Calu3 (cell line): Measurements from ENCODE around the gene PITPNM3. TPM values are rescaled to one million over a fixed set of nuclear protein-coding genes. Genes with fewer than 3 reads are reported as not detected.

Experiments
- BruUV-seq: library from RNA; stranded (reverse); fragments of 400-500 nt; replicated peaks from 2 replicates; lab custom pipeline; 2021; lab: Mats Ljungman, UMichigan
- CTCF ChIA-PET: fragments of 300-600 bp; sonication (Branson Sonifier 250); formaldehyde crosslinking; loops from one replicate; lab custom pipeline; 2022; ENCODE audit warnings: antibody characterized with exemption; lab: Charles Lee
- DNase-seq: peaks from one replicate; pipeline ENCODE4 v3.0.0; 2022
- H3K27ac Mint-ChIP-seq: one replicate; pipeline ENCODE4 v1.8.0; 2022; ENCODE audit warnings: mixed read lengths; ENCODE audit not compliant: unreplicated experiment
- H3K27me3 Mint-ChIP-seq: one replicate; pipeline ENCODE4 v1.8.0; 2022; ENCODE audit warnings: mixed read lengths; ENCODE audit not compliant: unreplicated experiment
- H3K36me3 Mint-ChIP-seq: one replicate; pipeline ENCODE4 v1.8.0; 2022; ENCODE audit warnings: mild to moderate bottlenecking, moderate library complexity, mixed read lengths; ENCODE audit not compliant: insufficient read depth, unreplicated experiment
- H3K4me1 Mint-ChIP-seq: one replicate; pipeline ENCODE4 v1.8.0; 2022; ENCODE audit warnings: mild to moderate bottlenecking, low read depth, mixed read lengths; ENCODE audit not compliant: unreplicated experiment
- H3K4me3 Mint-ChIP-seq: one replicate; pipeline ENCODE4 v1.8.0; 2022; ENCODE audit warnings: mild to moderate bottlenecking, low read depth, moderate library complexity, mixed read lengths; ENCODE audit not compliant: unreplicated experiment
- H3K9me3 Mint-ChIP-seq: one replicate; pipeline ENCODE4 v1.8.0; 2022; ENCODE audit warnings: low read depth, mixed read lengths; ENCODE audit not compliant: unreplicated experiment
- CTCF ChIP-seq: fragments of 200-600 bp; IDR thresholded peaks from one replicate; pipeline ENCODE4 v1.8.0; 2022; ENCODE audit warnings: antibody characterized with exemption; ENCODE audit not compliant: unreplicated experiment
- intact Hi-C: fragments of 100-400 bp; cut with micrococcal nuclease; formaldehyde crosslinking; loops from one replicate; pipeline ENCODE4 v1.10.0; 2022; ENCODE audit not compliant: unreplicated experiment
- total RNA-seq: library from RNA; stranded (reverse); gene quantifications from 2 replicates; pipeline ENCODE4 v1.2.3, GENCODE V29; 2022

Gene PITPNM3
- total RNA-seq, 1 experiment from 2014 or later = 10.7 TPM

- no peak for DNase-seq
- H3K36me3 Mint-ChIP-seq = peaks cover 6% of the 10 kb centered on the region
- H3K4me3 Mint-ChIP-seq = no peak overlapping the region
- CTCF ChIA-PET = no interaction called here
- TF ChIP-seq CTCF = no peak
- no peaks in the 10 kb centered on the region for H3K9me3 Mint-ChIP-seq
- no peak overlapping the region for H3K27ac Mint-ChIP-seq
- H3K27me3 Mint-ChIP-seq = no peaks in the 10 kb centered on the region
- BruUV-seq = no TSS peak
- intact Hi-C loops = no loop called here
- H3K4me1 Mint-ChIP-seq = no peaks in the 10 kb centered on the region
These were observed 19.7 kb downstream of the PITPNM3 start for GRCh38 chr17:6536566-6537065.

GRCh38 chr17:6536053-6536452, 20.3 kb downstream of the PITPNM3 start:
- CTCF ChIA-PET = no interaction called here
- BruUV-seq = no TSS peak
- TF ChIP-seq CTCF = no peak

GRCh38 chr17:6534846-6535514, 21.4 kb downstream of the PITPNM3 start:
- CTCF ChIA-PET = interaction anchor here (0.5 to 0.6 kb wide), 2 partner anchors 144 to 1049 kb away, joined by 3 to 4 read pairs; partner anchors contain the start of genes DERL2 and MIS12
- H3K27me3 Mint-ChIP-seq = no peaks in the 10 kb centered on the region
- no peak overlapping the region for H3K4me3 Mint-ChIP-seq
- no peaks in the 10 kb centered on the region for H3K4me1 Mint-ChIP-seq
- intact Hi-C loops = no loop called here
- no peak overlapping the region for H3K27ac Mint-ChIP-seq
- no TSS peak for BruUV-seq
- no peaks in the 10 kb centered on the region for H3K9me3 Mint-ChIP-seq
- peaks cover 6% of the 10 kb centered on the region for H3K36me3 Mint-ChIP-seq
- TF ChIP-seq CTCF = no peak
- DNase-seq = no peak

More at GRCh38 chr17:6536053-6536452, 20.3 kb downstream of the PITPNM3 start:
- H3K9me3 Mint-ChIP-seq = no peaks in the 10 kb centered on the region
- intact Hi-C loops = no loop called here
- no peak overlapping the region for H3K27ac Mint-ChIP-seq
- no peak overlapping the region for H3K4me3 Mint-ChIP-seq
- no peaks in the 10 kb centered on the region for H3K4me1 Mint-ChIP-seq
- no peak for DNase-seq
- peaks cover 6% of the 10 kb centered on the region for H3K36me3 Mint-ChIP-seq
- no peaks in the 10 kb centered on the region for H3K27me3 Mint-ChIP-seq

DNA sequence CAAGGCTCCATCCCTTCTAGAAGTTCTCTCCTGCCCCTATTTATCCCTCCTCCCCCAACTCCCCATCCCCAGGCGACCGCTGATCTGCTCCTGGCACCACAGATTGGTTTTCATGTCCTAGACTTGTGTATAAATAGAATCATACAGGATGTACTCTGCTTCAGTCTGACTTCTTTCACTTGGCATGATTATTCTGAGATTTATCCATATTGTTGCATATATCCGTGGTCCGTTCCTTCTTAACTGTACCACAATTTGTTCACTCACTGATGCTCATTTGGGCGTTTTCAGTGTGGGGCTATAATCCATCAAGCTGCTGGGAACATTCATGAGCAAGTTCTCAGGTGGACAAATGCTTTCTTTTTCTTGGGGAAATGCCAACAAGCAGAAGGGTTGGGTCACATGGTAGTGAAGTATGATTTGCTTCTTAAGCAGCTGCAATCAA, 23.9 kb downstream of the PITPNM3 start:
- no TSS peak for BruUV-seq
- peaks cover 6% of the 10 kb centered on the region for H3K36me3 Mint-ChIP-seq
- H3K4me3 Mint-ChIP-seq = no peak overlapping the region
- TF ChIP-seq CTCF = no peak
- no peaks in the 10 kb centered on the region for H3K27me3 Mint-ChIP-seq
- intact Hi-C loops = no loop called here
- no peaks in the 10 kb centered on the region for H3K9me3 Mint-ChIP-seq
- DNase-seq = no peak
- CTCF ChIA-PET = interaction anchor here (0.8 kb wide), 1 partner anchor 9 kb away, joined by 4 read pairs; no protein-coding TSS in a partner anchor
- H3K4me1 Mint-ChIP-seq = no peaks in the 10 kb centered on the region
- no peak overlapping the region for H3K27ac Mint-ChIP-seq
